HepG2 (cell line): ENCODE results near the gene WLS. TPM values are rescaled to one million over a fixed set of nuclear protein-coding genes. Genes with fewer than 3 reads are reported as not detected.

Experiments used
- ATAC-seq: fragments of 200-7000 bp; cut with Tn5 transposase; 3 replicates; pipeline ENCODE4 v1.9.1; 2020; ENCODE audit warnings: mild to moderate bottlenecking, moderate library complexity
- BruUV-seq: library from RNA; stranded (reverse); fragments of 400-500 nt; replicated peaks from 2 replicates; lab custom pipeline; 2021; lab: Mats Ljungman, UMichigan
- CTCF ChIA-PET: fragments of 300-600 bp; formaldehyde crosslinking; extraction: SDS; loops from one replicate; lab custom pipeline; 2021; ENCODE audit warnings: low total read pairs, inconsistent platforms, low intra/inter-chr PET ratio; lab: Yijun Ruan, JAX
- POLR2A ChIA-PET: fragments of 350-600 bp; sonication (Branson Sonifier 250); formaldehyde crosslinking; loops from one replicate; lab custom pipeline; 2020; ENCODE audit warnings: antibody characterized with exemption, inconsistent platforms; lab: Yijun Ruan, JAX
- DNase-seq: peaks from one replicate; pipeline ENCODE4 v3.0.0-alpha.2; 2015; ENCODE audit warnings: low spot score
- FAIRE-seq: peaks from 3 replicates; lab custom pipeline; 2011; peaks lifted over from hg19 to GRCh38; lab: Jason Lieb, UNC
- H2AFZ ChIP-seq: one replicate; pipeline ENCODE4 v1.6.1; 2011; ENCODE audit warnings: low read length, inconsistent platforms
- H3K27ac ChIP-seq: fragments of 300-600 bp; 3 replicates; pipeline ENCODE4 v1.8.0; 2011; ENCODE audit warnings: mixed run types, mild to moderate bottlenecking, mixed read lengths, low read length, inconsistent platforms; ENCODE audit not compliant: insufficient read depth; ENCODE audit errors: extremely low read length
- H3K27me3 ChIP-seq, 2 experiments: fragments of 200-600 bp in 1 of 2; 2 replicates in 1 of 2; 3 replicates in 1 of 2; pipeline versions ENCODE4 v1.6.0 to v1.8.0; 2011; ENCODE audit warnings: low read length in 2 of 2, mild to moderate bottlenecking in 2 of 2, moderate library complexity in 2 of 2, inconsistent platforms in 1 of 2; ENCODE audit not compliant: insufficient read depth in 2 of 2, control insufficient read depth in 1 of 2
- H3K36me3 ChIP-seq, 2 experiments: fragments of 200-600 bp in 1 of 2; replicated peaks in 1 of 2; 2 replicates in 1 of 2; 3 replicates in 1 of 2; pipeline versions ENCODE4 v1.5.1 to v1.8.0; 2011; ENCODE audit warnings: low read length in 2 of 2, inconsistent platforms in 1 of 2; ENCODE audit not compliant: insufficient read depth in 2 of 2, control insufficient read depth in 1 of 2
- H3K4me1 ChIP-seq: 2 replicates; pipeline ENCODE4 v1.5.1; 2012; ENCODE audit warnings: low read length, inconsistent platforms; ENCODE audit not compliant: insufficient read depth
- H3K4me2 ChIP-seq: 2 replicates; pipeline ENCODE4 v1.6.0; 2011; ENCODE audit warnings: low read depth, low read length, inconsistent platforms
- H3K4me3 ChIP-seq, 3 experiments: fragments of 200-600 bp in 1 of 3; sonication (generic), shearing (Covaris generic) in 1 of 3; replicated peaks in 1 of 3; 2 replicates each; pipeline ENCODE4 v1.5.1; 2011 to 2016; ENCODE audit warnings: low read length in 3 of 3, inconsistent platforms in 2 of 3, low read depth in 2 of 3, mild to moderate bottlenecking in 2 of 3, control low read depth in 1 of 3, mixed read lengths in 1 of 3; ENCODE audit not compliant: insufficient read depth in 1 of 3
- H3K79me2 ChIP-seq: one replicate; pipeline ENCODE4 v1.6.1; 2011; ENCODE audit warnings: low read length, inconsistent platforms; ENCODE audit not compliant: insufficient read depth
- H3K9ac ChIP-seq: 2 replicates; pipeline ENCODE4 v1.6.0; 2011; ENCODE audit warnings: mild to moderate bottlenecking, low read depth, low read length, inconsistent platforms; ENCODE audit not compliant: insufficient read depth
- H3K9me3 ChIP-seq: 2 replicates; pipeline ENCODE4 v1.5.1; 2012; ENCODE audit warnings: mild to moderate bottlenecking, low read length
- H4K20me1 ChIP-seq: 2 replicates; pipeline ENCODE4 v1.6.0; 2011; ENCODE audit warnings: inconsistent platforms, mild to moderate bottlenecking, low read length, moderate library complexity; ENCODE audit not compliant: insufficient read depth
- AGO2 ChIP-seq: fragments of 200-400 bp; formaldehyde crosslinking; optimal IDR thresholded peaks from 2 replicates; pipeline ENCODE3; 2017; ENCODE audit warnings: mild to moderate bottlenecking, low read depth, low read length, moderate library complexity
- ARNTL ChIP-seq: sonication (generic); formaldehyde crosslinking; IDR thresholded peaks from 2 replicates; pipeline ENCODE4 v1.4.0; 2020; ENCODE audit warnings: mild to moderate bottlenecking, missing genetic modification reagents
- KAT8 ChIP-seq: IDR thresholded peaks from 2 replicates; pipeline ENCODE4 v1.6.1; 2016; ENCODE audit warnings: missing genetic modification reagents, missing compliant biosample characterization
- MEIS1 ChIP-seq: sonication (generic); formaldehyde crosslinking; IDR thresholded peaks from 2 replicates; pipeline ENCODE4 v1.9.0; 2021; ENCODE audit warnings: mild to moderate bottlenecking, missing genetic modification reagents, moderate library complexity, borderline replicate concordance
- NFIC ChIP-seq: IDR thresholded peaks from 2 replicates; pipeline ENCODE4 v1.6.1; 2012; ENCODE audit warnings: mild to moderate bottlenecking, low read length, inconsistent platforms
- PHF5A ChIP-seq: IDR thresholded peaks from one replicate; pipeline ENCODE4 v1.6.1; 2018; ENCODE audit warnings: low read depth, missing genetic modification reagents; ENCODE audit not compliant: unreplicated experiment
- SAFB2 ChIP-seq: sonication (generic); formaldehyde crosslinking; IDR thresholded peaks from 2 replicates; pipeline ENCODE4 v1.5.1; 2020; ENCODE audit warnings: missing genetic modification reagents, low read depth, mild to moderate bottlenecking, borderline replicate concordance
- SIN3A ChIP-seq: IDR thresholded peaks from 2 replicates; pipeline ENCODE4 v1.6.1; 2011; ENCODE audit warnings: low read depth, mild to moderate bottlenecking, control low read depth, low read length, borderline replicate concordance
- SIX4 ChIP-seq: sonication (generic); formaldehyde crosslinking; IDR thresholded peaks from 2 replicates; pipeline ENCODE4 v1.4.0; 2020; ENCODE audit warnings: missing genetic modification reagents
- ZNF776 ChIP-seq: sonication (generic); formaldehyde crosslinking; IDR thresholded peaks from 2 replicates; pipeline ENCODE4 v1.4.0; 2020; ENCODE audit warnings: mild to moderate bottlenecking, missing genetic modification reagents
- WGBS: methylation state at CpG from one replicate; pipeline ENCODE4 v1.1.6; 2017; ENCODE audit warnings: low lambda C conversion rate; 5-methylcytosine and 5-hydroxymethylcytosine counted together
- in situ Hi-C: cut with HindIII; loops from 2 replicates; pipeline ENCODE4 v1.10.0; 2017; ENCODE audit warnings: low pct_unique_long_range_greater_than_20kb; ENCODE audit not compliant: extremely low pct_ligation_motif_present
- intact Hi-C: fragments of 100-400 bp; cut with micrococcal nuclease; formaldehyde crosslinking; loops from one replicate; pipeline ENCODE4 v1.10.0; 2022; ENCODE audit not compliant: unreplicated experiment
- polyA plus RNA-seq, 8 experiments: library from polyadenylated mRNA; depleted of rRNA in 3 of 8; stranded (reverse) in 7 of 8; unstranded in 1 of 8; fragments of >200 nt; fragmentation: Illumina TruSeq in 4 of 8; extraction: Trizol in 4 of 8; gene quantifications; 2 replicates each; pipeline versions ENCODE4 v1.2.1 to v1.2.3, GENCODE V29; 2011 to 2016; ENCODE audit warnings: low read depth in 4 of 8, missing spikeins in 1 of 8, mixed read lengths in 1 of 8; ENCODE audit not compliant: insufficient read depth in 1 of 8
- total RNA-seq, 5 experiments: library from RNA; depleted of rRNA; stranded (reverse); fragments of >200 nt; fragmentation: Illumina TruSeq; extraction: Trizol; gene quantifications; 2 replicates each; pipeline ENCODE4 v1.2.3, GENCODE V29; 2016; ENCODE audit warnings: low read depth in 1 of 5
- TF ChIP-seq, protein P1 (sequence below), 2 experiments: sonication (generic) in 1 of 2; formaldehyde crosslinking in 1 of 2; IDR thresholded peaks; 2 replicates each; pipeline versions ENCODE4 v1.6.1 to v1.9.0; 2014 to 2022; ENCODE audit warnings: antibody characterized with exemption in 1 of 2, borderline replicate concordance in 1 of 2, inconsistent platforms in 1 of 2, low read depth in 1 of 2, missing genetic modification reagents in 1 of 2
- TF ChIP-seq, protein P2 (sequence below): IDR thresholded peaks from 2 replicates; pipeline ENCODE4 v1.4.0; 2020; ENCODE audit warnings: mild to moderate bottlenecking, missing genetic modification reagents

Gene WLS
- total and polyA plus RNA-seq, 2 of the 13 experiments (the other 11 are each of a cell fraction or from before 2014, with no cell fraction given): not detected

DNA sequence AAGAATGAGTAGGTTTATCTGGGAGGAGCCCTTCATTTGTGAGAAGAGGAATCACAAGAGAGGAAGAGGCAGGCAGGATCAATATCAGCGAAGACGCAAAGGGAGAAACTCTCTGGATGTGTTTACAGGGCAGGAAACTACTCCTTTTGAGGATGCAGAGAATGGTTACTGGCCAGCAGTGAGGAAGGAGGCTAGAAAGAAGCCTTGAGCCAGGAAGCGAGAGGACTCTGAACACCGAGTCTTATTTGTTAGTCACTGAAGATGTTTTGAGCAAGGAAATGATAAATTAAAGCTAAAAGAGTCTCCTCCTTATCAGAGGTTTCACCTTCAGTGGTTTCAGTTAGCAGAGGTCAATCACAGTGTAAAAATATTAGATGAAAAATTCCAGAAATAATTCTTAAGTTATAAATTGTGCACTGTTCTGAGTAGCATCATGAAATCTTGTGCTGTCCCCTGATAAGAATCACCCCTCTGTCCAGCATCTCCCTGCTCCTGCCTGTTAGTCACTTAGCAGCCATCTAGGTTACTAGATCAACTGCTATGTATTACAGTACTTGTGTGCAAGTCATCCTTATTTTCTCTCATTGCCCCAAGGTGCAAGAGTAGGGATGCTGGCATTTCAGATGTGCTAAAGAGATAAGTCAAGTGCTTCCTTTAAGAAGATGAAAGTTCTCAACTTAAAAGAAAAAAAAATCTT lies 43.5 kb downstream of the WLS start:
- Histone ChIP-seq H3K79me2 (no peaks in the 10 kb centered on the region), H3K4me3 (no peak overlapping the region), H3K4me1 (no peaks in the 10 kb centered on the region), H4K20me1 (no peaks in the 10 kb centered on the region), H2AFZ (no peak overlapping the region), H3K27ac (no peak overlapping the region), H3K36me3 (no peaks in the 10 kb centered on the region), H3K9ac (no peak overlapping the region), H3K4me2 (no peak overlapping the region), H3K27me3 (no peaks in the 10 kb centered on the region), H3K9me3 (no peaks in the 10 kb centered on the region)
- intact Hi-C loops (no loop called here), in situ Hi-C loops (no loop called here)
- ChIA-PET CTCF (no interaction called here), POLR2A (no interaction called here)
- BruUV-seq: no TSS peak
- ATAC-seq (no peak), FAIRE-seq (no peak), DNase-seq (no peak)
- 37% methylated on average over 4 of the region's 4 CpGs for WGBS
- TF ChIP-seq AGO2: no peak
- TF ChIP-seq, protein P1, sequence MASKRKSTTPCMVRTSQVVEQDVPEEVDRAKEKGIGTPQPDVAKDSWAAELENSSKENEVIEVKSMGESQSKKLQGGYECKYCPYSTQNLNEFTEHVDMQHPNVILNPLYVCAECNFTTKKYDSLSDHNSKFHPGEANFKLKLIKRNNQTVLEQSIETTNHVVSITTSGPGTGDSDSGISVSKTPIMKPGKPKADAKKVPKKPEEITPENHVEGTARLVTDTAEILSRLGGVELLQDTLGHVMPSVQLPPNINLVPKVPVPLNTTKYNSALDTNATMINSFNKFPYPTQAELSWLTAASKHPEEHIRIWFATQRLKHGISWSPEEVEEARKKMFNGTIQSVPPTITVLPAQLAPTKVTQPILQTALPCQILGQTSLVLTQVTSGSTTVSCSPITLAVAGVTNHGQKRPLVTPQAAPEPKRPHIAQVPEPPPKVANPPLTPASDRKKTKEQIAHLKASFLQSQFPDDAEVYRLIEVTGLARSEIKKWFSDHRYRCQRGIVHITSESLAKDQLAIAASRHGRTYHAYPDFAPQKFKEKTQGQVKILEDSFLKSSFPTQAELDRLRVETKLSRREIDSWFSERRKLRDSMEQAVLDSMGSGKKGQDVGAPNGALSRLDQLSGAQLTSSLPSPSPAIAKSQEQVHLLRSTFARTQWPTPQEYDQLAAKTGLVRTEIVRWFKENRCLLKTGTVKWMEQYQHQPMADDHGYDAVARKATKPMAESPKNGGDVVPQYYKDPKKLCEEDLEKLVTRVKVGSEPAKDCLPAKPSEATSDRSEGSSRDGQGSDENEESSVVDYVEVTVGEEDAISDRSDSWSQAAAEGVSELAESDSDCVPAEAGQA (IDR thresholded peaks at IDR 0.05; ENCODE audit: low read depth): no peak
- TF ChIP-seq, protein P1 (CRISPR knock-in tag; IDR thresholded peaks at IDR 0.05; ENCODE audit: borderline replicate concordance): no peak
- TF ChIP-seq PHF5A (CRISPR knock-in tag): no peak
- no peak for TF ChIP-seq SIN3A
- TF ChIP-seq NFIC: no peak
- no peak for TF ChIP-seq ARNTL (CRISPR knock-in tag)
- no peak for TF ChIP-seq MEIS1 (CRISPR knock-in tag)
- TF ChIP-seq ZNF776 (CRISPR knock-in tag): no peak
- no peak for TF ChIP-seq KAT8 (CRISPR knock-in tag)
- no peak for TF ChIP-seq SIX4
- TF ChIP-seq SAFB2 (CRISPR knock-in tag): no peak
- TF ChIP-seq, protein P2, sequence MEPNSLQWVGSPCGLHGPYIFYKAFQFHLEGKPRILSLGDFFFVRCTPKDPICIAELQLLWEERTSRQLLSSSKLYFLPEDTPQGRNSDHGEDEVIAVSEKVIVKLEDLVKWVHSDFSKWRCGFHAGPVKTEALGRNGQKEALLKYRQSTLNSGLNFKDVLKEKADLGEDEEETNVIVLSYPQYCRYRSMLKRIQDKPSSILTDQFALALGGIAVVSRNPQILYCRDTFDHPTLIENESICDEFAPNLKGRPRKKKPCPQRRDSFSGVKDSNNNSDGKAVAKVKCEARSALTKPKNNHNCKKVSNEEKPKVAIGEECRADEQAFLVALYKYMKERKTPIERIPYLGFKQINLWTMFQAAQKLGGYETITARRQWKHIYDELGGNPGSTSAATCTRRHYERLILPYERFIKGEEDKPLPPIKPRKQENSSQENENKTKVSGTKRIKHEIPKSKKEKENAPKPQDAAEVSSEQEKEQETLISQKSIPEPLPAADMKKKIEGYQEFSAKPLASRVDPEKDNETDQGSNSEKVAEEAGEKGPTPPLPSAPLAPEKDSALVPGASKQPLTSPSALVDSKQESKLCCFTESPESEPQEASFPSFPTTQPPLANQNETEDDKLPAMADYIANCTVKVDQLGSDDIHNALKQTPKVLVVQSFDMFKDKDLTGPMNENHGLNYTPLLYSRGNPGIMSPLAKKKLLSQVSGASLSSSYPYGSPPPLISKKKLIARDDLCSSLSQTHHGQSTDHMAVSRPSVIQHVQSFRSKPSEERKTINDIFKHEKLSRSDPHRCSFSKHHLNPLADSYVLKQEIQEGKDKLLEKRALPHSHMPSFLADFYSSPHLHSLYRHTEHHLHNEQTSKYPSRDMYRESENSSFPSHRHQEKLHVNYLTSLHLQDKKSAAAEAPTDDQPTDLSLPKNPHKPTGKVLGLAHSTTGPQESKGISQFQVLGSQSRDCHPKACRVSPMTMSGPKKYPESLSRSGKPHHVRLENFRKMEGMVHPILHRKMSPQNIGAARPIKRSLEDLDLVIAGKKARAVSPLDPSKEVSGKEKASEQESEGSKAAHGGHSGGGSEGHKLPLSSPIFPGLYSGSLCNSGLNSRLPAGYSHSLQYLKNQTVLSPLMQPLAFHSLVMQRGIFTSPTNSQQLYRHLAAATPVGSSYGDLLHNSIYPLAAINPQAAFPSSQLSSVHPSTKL (CRISPR knock-in tag): no peak
